CD8-positive, alpha-beta memory T cell (primary cell): ENCODE measurements around the gene UPK3BL1. TPM values are rescaled to one million over a fixed set of nuclear protein-coding genes. Genes with fewer than 3 reads are reported as not detected.

Experiments
- polyA plus RNA-seq: library from polyadenylated mRNA; unstranded; fragments of 300-500 nt; fragmentation: Illumina TruSeq; gene quantifications from one replicate; pipeline ENCODE4 v1.2.3, GENCODE V29; 2021
- total RNA-seq, 2 experiments: library from RNA; stranded (reverse); gene quantifications; one replicate each; pipeline ENCODE4 v1.2.3, GENCODE V29; 2021

Gene UPK3BL1
- total and polyA plus RNA-seq, 3 experiments from 2014 or later: 17.3 to 32.3 (median 20.5) TPM

Other genes starting within 250 kb of the UPK3BL1 start
- 10 to 100 TPM; 26.0 to 27.3 TPM for gene PRKRIP1, start 246.4 kb downstream of the UPK3BL1 start, total RNA-seq
- 21.1 TPM for gene PRKRIP1, start 246.4 kb downstream of the UPK3BL1 start, polyA plus RNA-seq
- gene ORAI2, start 209.2 kb downstream of the UPK3BL1 start, total RNA-seq: 10 to 100 TPM; 66.9 to 68.9 TPM
- gene ORAI2, start 209.2 kb downstream of the UPK3BL1 start, polyA plus RNA-seq: 47.7 TPM
- gene ALKBH4, start 177.9 kb downstream of the UPK3BL1 start, total RNA-seq: 10 to 100 TPM; 11.3 to 13.2 TPM
- gene ALKBH4, start 177.9 kb downstream of the UPK3BL1 start, polyA plus RNA-seq: 20.1 TPM
- 10 to 100 TPM; 29.9 to 30.1 TPM for gene LRWD1, start 177.8 kb downstream of the UPK3BL1 start, total RNA-seq
- 14.6 TPM for gene LRWD1, start 177.8 kb downstream of the UPK3BL1 start, polyA plus RNA-seq
- gene POLR2J, start 163.9 kb downstream of the UPK3BL1 start, total RNA-seq: 10 to 100 TPM; 76.1 to 77.4 TPM
- gene POLR2J, start 163.9 kb downstream of the UPK3BL1 start, polyA plus RNA-seq: 129 TPM
- 10 to 100 TPM; 22.0 to 23.9 TPM for gene RASA4B, start 125.0 kb downstream of the UPK3BL1 start, total RNA-seq
- gene RASA4B, start 125.0 kb downstream of the UPK3BL1 start, polyA plus RNA-seq: 10.8 TPM
- gene UPK3BL2, start 99.1 kb downstream of the UPK3BL1 start, total RNA-seq: 1 to 10 TPM; 7.4 to 7.7 TPM
- gene UPK3BL2, start 99.1 kb downstream of the UPK3BL1 start, polyA plus RNA-seq: 2.7 TPM
- not detected for gene SPDYE2, start 91.6 kb downstream of the UPK3BL1 start, total RNA-seq
- 0.28 TPM for gene SPDYE2, start 91.6 kb downstream of the UPK3BL1 start, polyA plus RNA-seq
- gene POLR2J3, start 70.2 kb downstream of the UPK3BL1 start, total RNA-seq: 10 to 100 TPM; 22.8 to 23.6 TPM
- 46.7 TPM for gene POLR2J3, start 70.2 kb downstream of the UPK3BL1 start, polyA plus RNA-seq
- gene RASA4, start 26.0 kb downstream of the UPK3BL1 start, total RNA-seq: 10 to 100 TPM; 42.6 to 44.2 TPM
- gene RASA4, start 26.0 kb downstream of the UPK3BL1 start, polyA plus RNA-seq: 18.0 TPM
- not detected for gene SPDYE2B, start 7.5 kb upstream of the UPK3BL1 start, total RNA-seq
- gene SPDYE2B, start 7.5 kb upstream of the UPK3BL1 start, polyA plus RNA-seq: 0.28 TPM
- gene POLR2J2, start 28.9 kb upstream of the UPK3BL1 start, total RNA-seq: 1 to 10 TPM; 8.2 to 9.0 TPM
- 5.3 TPM for gene POLR2J2, start 28.9 kb upstream of the UPK3BL1 start, polyA plus RNA-seq
- gene FAM185A, start 106.2 kb upstream of the UPK3BL1 start, total RNA-seq: 10 to 100 TPM; 10.4 to 11.4 TPM
- gene FAM185A, start 106.2 kb upstream of the UPK3BL1 start, polyA plus RNA-seq: 8.9 TPM